Epithelial cell of prostate (primary cell): ENCODE results near the gene ATXN1.
A peak's percentile ranks its signal among the peaks of the same experiment; 100 is the strongest.

Source experiments
- DNase-seq: peaks from one replicate; pipeline ENCODE4 v3.0.0-alpha.2; 2011; ENCODE audit warnings: low read depth, low spot score
- H3K27ac ChIP-seq: fragments of 450-650 bp; 2 replicates; pipeline ENCODE4 v1.5.1; 2017; ENCODE audit warnings: mild to moderate bottlenecking

Gene ATXN1

DNA sequence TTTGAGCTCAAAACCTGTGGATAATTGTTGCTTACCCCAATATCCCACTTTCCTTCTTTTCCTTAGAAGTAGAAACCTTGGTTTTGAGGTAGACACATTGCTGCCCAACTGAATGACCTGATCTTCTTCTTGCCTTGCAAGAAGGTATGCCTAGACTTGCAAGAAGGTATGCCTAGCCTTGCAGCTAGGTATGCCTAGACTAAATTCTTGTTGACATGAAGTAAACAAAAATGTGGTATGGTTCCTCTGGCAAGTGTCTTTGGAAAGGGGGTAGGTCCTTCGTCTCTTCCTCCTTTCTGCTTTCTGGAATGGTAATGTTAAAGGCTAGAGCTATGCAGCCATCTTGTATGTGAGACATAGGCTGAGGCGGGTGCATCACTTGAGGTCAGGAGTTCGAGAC is 393.7 kb downstream of the ATXN1 start:
- DNase-seq, result no peak
- no peak overlapping the region for H3K27ac ChIP-seq

- H3K27ac ChIP-seq, result no peak overlapping the region
- no peak for DNase-seq
Measured at GRCh38 chr6:16363749-16364148, 397.5 kb downstream of the ATXN1 start.

- DNase-seq, result no peak
- no peak overlapping the region for H3K27ac ChIP-seq
Measured at GRCh38 chr6:16362819-16363589, 398.3 kb downstream of the ATXN1 start.

DNA sequence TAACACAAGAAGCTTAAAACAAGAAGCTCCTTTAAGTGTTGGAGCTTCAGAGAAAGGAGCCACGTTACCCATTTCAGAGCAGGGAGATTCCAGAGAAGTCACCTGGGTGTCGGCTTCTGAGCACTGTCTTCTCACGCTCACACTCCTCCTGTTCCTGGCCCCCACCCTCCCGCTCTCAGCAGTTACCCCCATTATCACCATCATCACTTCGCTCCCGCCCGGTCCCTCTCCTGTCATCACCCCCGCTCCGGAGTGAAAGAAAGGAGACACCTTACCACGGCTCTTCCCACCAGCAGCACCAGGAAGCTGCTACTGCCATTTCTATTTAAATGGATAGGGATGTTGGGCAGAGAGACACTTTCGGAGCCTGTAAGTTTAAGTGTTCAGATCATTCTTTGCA is 399.0 kb downstream of the ATXN1 start:
- no peak overlapping the region for H3K27ac ChIP-seq
- DNase-seq, result no peak

DNA sequence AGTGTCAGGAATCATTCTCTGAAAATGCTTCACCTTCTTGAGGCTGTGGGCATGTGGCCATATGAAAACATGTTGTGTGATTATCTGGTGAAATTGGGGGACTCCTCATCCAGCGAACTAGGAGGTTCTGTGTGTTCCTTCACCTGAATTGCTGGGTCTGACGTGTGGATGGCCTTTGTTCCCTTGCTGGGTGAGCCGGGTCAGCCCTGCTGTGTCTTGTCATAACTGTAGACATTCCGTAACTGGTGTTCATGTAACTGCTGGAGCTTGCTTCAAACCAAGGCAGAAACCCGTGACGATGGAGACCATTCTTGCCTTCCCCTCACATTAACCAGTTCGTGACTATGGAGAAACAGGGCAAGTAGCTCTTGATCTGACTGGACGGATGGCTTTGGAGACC is 399.4 kb downstream of the ATXN1 start:
- DNase-seq, result no peak

GRCh38 chr6:16361121-16361520 is 400.1 kb downstream of the ATXN1 start:
- no peak overlapping the region for H3K27ac ChIP-seq
- no peak for DNase-seq

More for the DNA sequence above, 399.4 kb downstream of the ATXN1 start:
- H3K27ac ChIP-seq, result no peak overlapping the region

- no peak for DNase-seq
- no peak overlapping the region for H3K27ac ChIP-seq
Measured at GRCh38 chr6:16360365-16360764, 400.9 kb downstream of the ATXN1 start.

- no peak overlapping the region for H3K27ac ChIP-seq
- DNase-seq, result no peak
Measured at GRCh38 chr6:16359563-16359962, 401.7 kb downstream of the ATXN1 start.

DNA sequence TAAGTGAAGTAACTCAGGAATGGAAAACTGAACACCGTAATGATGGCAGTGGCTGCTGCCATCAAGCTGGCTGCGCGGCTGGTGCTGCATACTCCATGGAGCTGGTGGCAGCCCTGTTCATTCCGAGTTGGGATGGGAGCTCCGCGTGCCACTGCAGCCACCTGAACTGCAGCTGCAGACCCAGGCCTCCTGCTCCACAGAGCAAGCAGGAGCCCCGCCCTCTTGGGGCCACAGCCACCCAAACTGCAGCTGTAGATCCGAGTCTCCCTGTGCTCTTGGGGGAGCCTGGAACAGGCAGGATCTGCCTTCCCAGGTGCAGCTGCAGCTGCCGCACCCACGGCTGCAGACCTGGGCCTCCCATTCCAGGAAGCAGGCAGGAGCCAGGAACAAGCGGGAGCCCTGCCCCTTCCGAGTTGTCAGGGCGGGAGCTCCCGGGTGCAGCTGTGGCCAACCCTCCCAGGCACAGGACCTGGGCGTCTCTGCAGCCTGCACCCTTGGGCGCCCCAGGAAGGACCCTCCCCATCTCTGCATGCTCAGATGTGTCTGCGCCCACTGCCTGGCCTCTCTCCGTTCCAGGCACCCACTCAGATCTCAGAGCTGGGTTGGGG is 402.6 kb downstream of the ATXN1 start:
- H3K27ac ChIP-seq, result no peak overlapping the region
- DNase-seq, result no peak

DNA sequence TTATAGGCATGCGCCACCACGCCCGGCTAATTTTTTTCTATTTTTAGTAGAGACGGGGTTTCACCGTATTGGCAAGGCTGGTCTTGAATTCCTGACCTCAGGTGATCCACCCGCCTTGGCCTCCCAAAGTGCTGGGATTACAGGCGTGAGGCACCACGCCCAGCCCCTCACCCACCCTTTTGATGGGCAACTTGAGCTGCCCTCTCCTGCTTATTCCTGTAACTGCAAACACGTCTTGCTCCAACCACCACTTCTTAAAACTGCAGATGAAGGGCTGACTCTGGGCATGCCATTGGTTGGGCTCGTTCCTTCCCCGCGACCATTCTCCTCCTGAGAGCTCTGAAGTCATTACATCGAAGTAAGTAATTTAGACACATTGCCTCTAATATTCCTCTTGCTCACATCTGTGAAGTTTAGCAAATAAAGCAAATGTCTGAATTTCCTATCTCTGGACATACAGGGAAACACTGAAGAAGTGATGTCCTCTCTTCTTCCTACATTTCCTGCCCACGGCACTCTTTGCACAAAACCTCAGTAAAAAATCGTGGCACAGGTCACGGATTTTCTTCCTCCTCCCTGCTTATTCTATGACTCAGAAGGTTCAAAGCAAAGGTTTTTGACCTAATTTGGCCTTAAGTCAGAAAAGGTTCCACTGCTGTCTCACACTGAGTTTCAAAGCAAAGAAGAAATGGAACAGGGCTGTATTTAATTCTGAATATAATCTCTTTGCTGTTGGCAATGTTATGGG is 405.4 kb downstream of the ATXN1 start:
- H3K27ac ChIP-seq, result no peak overlapping the region
- no peak for DNase-seq

DNA sequence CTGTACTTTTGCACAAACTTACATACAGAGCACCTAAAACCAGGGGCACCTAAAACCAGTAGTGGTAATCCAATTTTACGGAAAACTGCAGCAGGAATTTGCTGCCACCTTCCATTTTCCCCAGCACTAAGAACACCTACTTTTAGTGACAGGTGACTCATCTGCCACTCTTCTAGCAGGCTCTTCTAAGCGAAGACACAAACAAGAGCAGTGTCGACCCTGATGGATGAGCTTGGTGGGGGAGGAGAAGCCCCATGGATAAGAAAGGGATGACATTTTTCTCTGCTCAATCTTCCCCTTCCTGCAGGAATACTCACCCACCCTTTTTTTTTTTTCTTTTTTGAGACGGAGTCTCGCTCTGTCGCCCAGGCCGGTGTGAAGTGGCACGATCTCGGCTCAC is 406.0 kb downstream of the ATXN1 start:
- DNase-seq, result no peak
- no peak overlapping the region for H3K27ac ChIP-seq

GRCh38 chr6:16354692-16355091 is 406.6 kb downstream of the ATXN1 start:
- no peak overlapping the region for H3K27ac ChIP-seq
- no peak for DNase-seq

DNA sequence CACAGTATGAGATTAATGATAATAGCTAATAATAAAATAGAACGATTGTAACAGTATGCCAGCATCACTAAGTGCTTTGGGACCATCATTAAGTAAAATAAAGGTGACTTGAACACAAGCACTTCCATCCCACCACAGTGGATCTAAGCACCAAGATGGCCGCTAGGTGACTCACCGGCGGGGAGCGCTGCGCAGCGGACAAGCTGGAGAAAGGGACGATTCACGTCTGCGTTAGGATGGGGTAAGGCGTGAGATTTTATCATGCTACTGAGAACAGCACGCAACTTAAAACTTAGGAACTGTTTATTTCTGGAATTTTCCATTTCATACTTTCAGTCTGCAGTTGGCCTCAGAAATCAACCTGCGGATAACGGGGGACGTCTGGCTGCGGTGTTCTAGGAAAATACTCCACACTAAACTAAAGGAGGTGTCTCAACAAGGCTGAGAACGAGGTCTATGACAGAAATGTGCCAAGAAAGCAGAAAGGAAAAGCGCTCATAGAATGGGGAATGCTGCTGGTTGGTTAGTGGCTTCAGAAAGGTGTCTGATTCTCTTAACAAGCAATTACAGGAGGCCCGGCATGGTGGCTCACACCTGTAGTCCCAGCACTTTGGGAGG is 408.3 kb downstream of the ATXN1 start:
- no peak for DNase-seq
- no peak overlapping the region for H3K27ac ChIP-seq

GRCh38 chr6:16352258-16352635 is 409.0 kb downstream of the ATXN1 start:
- no peak for DNase-seq
- no peak overlapping the region for H3K27ac ChIP-seq

- no peak overlapping the region for H3K27ac ChIP-seq
Measured at GRCh38 chr6:16349544-16349943, 411.7 kb downstream of the ATXN1 start.

DNA sequence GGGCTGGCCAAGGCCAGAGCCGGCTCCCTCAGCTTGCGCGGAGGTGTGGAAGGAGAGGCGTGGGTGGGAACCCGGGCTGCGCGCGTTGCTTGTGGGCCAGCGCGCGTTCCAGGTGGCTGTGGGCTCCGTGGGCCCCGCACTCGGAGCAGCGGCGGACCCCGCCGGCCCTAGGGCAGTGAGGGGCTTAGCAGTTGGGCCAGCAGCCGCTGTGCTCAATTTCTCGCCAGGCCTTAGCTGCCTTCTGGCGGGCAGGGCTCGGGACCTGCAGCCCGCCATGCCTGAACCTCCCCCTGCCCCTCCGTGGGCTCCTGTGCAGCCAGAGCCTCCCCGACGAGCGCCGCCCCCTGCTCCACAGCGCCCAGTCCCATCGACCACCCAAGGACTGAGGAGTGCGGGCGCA is 414.4 kb downstream of the ATXN1 start:
- no peak overlapping the region for H3K27ac ChIP-seq
- no peak for DNase-seq

More at GRCh38 chr6:16349544-16349943, 411.7 kb downstream of the ATXN1 start:
- DNase-seq, result no peak

DNA sequence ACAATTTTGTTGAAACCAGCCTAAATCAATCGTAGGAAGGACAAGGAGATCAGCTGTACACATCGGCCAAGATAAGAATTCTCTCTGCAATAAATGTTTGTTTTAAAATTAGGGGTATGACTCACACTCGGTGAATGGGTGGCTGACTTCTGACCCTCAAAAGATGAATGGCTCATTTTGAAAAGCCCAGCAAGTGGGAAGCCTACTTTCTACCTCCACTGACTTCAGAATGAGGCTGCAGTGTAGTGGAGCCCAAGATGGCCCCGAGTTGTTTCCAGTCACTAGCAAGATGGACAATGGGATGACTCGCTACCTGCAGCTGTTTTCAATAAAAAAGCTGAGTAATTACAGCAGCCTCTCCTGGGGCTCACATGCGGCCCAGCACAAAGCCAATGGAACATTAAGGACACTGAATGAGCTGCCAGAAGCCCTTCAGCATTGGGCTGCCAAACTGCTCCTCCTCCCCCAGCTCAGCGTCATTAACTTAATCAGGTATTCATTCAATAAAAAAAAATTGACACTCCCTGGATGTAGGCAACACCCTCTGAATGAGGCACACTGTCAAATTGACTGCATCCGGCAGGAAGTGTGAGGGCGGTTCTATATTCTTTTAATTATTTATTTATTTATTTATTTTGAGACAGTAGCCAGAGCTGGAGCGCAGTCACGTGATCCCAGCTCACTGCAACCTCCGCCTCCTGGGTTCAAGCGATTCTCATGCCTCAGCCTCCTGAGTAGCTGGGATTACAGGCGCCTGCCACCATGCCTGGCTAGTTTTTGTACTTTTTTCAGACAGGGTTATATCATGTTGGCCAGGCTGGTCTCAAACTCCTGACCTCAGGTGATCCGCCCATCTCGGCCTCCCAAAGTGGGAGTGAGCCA is 415.6 kb downstream of the ATXN1 start:
- DNase-seq, result peak; percentile 41
- peak overlapping the region; percentile 53 for H3K27ac ChIP-seq

GRCh38 chr6:16344756-16345155 is 416.5 kb downstream of the ATXN1 start:
- peak overlapping the region; percentile 53 for H3K27ac ChIP-seq
- no peak for DNase-seq

- no peak for DNase-seq
- no peak overlapping the region for H3K27ac ChIP-seq
Measured at GRCh38 chr6:16343593-16343992, 417.7 kb downstream of the ATXN1 start.

GRCh38 chr6:16339265-16339587 is 422.0 kb downstream of the ATXN1 start:
- peak overlapping the region; percentile 43 for H3K27ac ChIP-seq
- DNase-seq, result no peak
